ENCODE measurements around the gene UBR1.

- no peak for TF ChIP-seq CTCF (conservative IDR thresholded peaks at IDR 0.05; ENCODE audit: low read length)
- no peak for TF ChIP-seq EZH2phosphoT487 (IDR thresholded peaks at IDR 0.05; ENCODE audit: borderline replicate concordance, low read depth, low read length)
Observed at GRCh38 chr15:43008150-43008549, 97.7 kb downstream of the UBR1 start.

Measured in OCI-LY7 (cell line).